K562 (cell line): ENCODE measurements around the gene STIM1. TPM values are rescaled to one million over a fixed set of nuclear protein-coding genes. Genes with fewer than 3 reads are reported as not detected.

Source experiments
- EP400 ChIP-seq: fragments of 450-650 bp; IDR thresholded peaks from 2 replicates; pipeline ENCODE4 v1.6.1; 2017; ENCODE audit warnings: antibody characterized with exemption, mild to moderate bottlenecking, moderate library complexity
- FOXP1 ChIP-seq: sonication (generic); formaldehyde crosslinking; IDR thresholded peaks from 2 replicates; pipeline ENCODE4 v1.8.0; 2022; ENCODE audit warnings: mild to moderate bottlenecking, missing genetic modification reagents
- HDAC6 ChIP-seq: IDR thresholded peaks from 2 replicates; pipeline ENCODE4 v1.6.1; 2012; ENCODE audit warnings: low read depth, mild to moderate bottlenecking, control low read depth, inconsistent platforms, low read length, moderate library complexity
- HMBOX1 ChIP-seq: sonication (generic); IDR thresholded peaks from 2 replicates; pipeline ENCODE4 v1.6.1; 2016
- L3MBTL2 ChIP-seq: fragments of 450-650 bp; IDR thresholded peaks from 2 replicates; pipeline ENCODE4 v1.6.1; 2016; ENCODE audit warnings: mild to moderate bottlenecking, moderate library complexity
- MTA3 ChIP-seq: fragments of 450-650 bp; formaldehyde crosslinking; IDR thresholded peaks from 2 replicates; pipeline ENCODE4 v1.6.1; 2017; ENCODE audit warnings: mild to moderate bottlenecking, borderline replicate concordance
- NRF1 ChIP-seq, 2 experiments: fragments of 450-650 bp; IDR thresholded peaks in 1 of 2; conservative IDR thresholded peaks in 1 of 2; 2 replicates each; pipeline ENCODE4 v1.6.1; 2014; ENCODE audit warnings: mild to moderate bottlenecking in 2 of 2
- PBX2 ChIP-seq, 2 experiments: IDR thresholded peaks in 1 of 2; conservative IDR thresholded peaks in 1 of 2; 2 replicates each; pipeline ENCODE4 v1.6.1; 2016; ENCODE audit warnings: low read depth in 2 of 2, mild to moderate bottlenecking in 1 of 2, missing compliant biosample characterization in 1 of 2, missing genetic modification characterization in 1 of 2, moderate library complexity in 1 of 2
- POLR2B ChIP-seq: fragments of 450-650 bp; IDR thresholded peaks from 2 replicates; pipeline ENCODE4 v1.6.1; 2018; ENCODE audit warnings: low read depth; ENCODE audit not compliant: partially characterized antibody
- RHOXF2B ChIP-seq: fragments of 250-450 bp; sonication (Bioruptor Pico); conservative IDR thresholded peaks from 2 replicates; pipeline ENCODE4 v1.5.1; 2021
- SAP30 ChIP-seq: fragments of 200-600 bp; sonication (generic); IDR thresholded peaks from 2 replicates; pipeline ENCODE4 v1.6.1; 2012; ENCODE audit warnings: borderline replicate concordance, low read depth, mild to moderate bottlenecking, moderate library complexity, low read length, control low read depth, inconsistent platforms; ENCODE audit not compliant: insufficient read depth, poor library complexity, severe bottlenecking
- TAF15 ChIP-seq: fragments of 200-400 bp; formaldehyde crosslinking; IDR thresholded peaks from 2 replicates; pipeline ENCODE4 v1.6.1; 2017; ENCODE audit warnings: mild to moderate bottlenecking, low read depth, low read length, moderate library complexity
- USF1 ChIP-seq: sonication (generic); formaldehyde crosslinking; IDR thresholded peaks from 2 replicates; pipeline ENCODE4 v1.9.0; 2022; ENCODE audit warnings: mild to moderate bottlenecking, missing genetic modification reagents
- ZBTB9 ChIP-seq: fragments of 450-650 bp; formaldehyde crosslinking; IDR thresholded peaks from 2 replicates; pipeline ENCODE4 v1.4.0; 2020; ENCODE audit warnings: mild to moderate bottlenecking, moderate library complexity
- ZFX ChIP-seq: sonication (generic); formaldehyde crosslinking; IDR thresholded peaks from 2 replicates; pipeline ENCODE4 v1.8.0; 2022; ENCODE audit warnings: mild to moderate bottlenecking, missing genetic modification reagents, moderate library complexity
- ZNF239 ChIP-seq: fragments of 250-450 bp; sonication (Bioruptor Pico); IDR thresholded peaks from 2 replicates; pipeline ENCODE4 v1.4.0; 2020; ENCODE audit warnings: mild to moderate bottlenecking
- ZNF398 ChIP-seq: fragments of 250-450 bp; sonication (Bioruptor Pico); IDR thresholded peaks from 2 replicates; pipeline ENCODE4 v1.8.0; 2021; ENCODE audit warnings: moderate library complexity, mild to moderate bottlenecking, inconsistent platforms
- ZNF408 ChIP-seq: fragments of 250-450 bp; sonication (Bioruptor Pico); IDR thresholded peaks from 2 replicates; pipeline ENCODE4 v1.4.0; 2020; ENCODE audit warnings: low read depth, mild to moderate bottlenecking, moderate library complexity
- polyA plus RNA-seq, 8 experiments: library from polyadenylated mRNA; depleted of rRNA in 4 of 8; stranded (reverse) in 5 of 8; unstranded in 3 of 8; fragments of >200 nt; fragmentation: Nextera tagmentation in 2 of 8; fragmentation: Illumina TruSeq in 1 of 8; extraction: Ambion mirVana in 2 of 8; extraction: Trizol in 1 of 8; gene quantifications; 2 replicates each; pipeline versions ENCODE4 v1.2.1 to v1.2.3, GENCODE V29; 2011 to 2014; ENCODE audit warnings: inconsistent platforms in 1 of 8, missing spikeins in 1 of 8
- total RNA-seq, 7 experiments: library from RNA; depleted of rRNA in 6 of 7; stranded (reverse); fragments of >200 nt in 6 of 7; fragmentation: Illumina TruSeq in 2 of 7; extraction: Trizol in 2 of 7; gene quantifications; 2 replicates each; pipeline versions ENCODE4 v1.2.1 to v1.2.3, GENCODE V29; 2011 to 2021; ENCODE audit warnings: low replicate concordance in 1 of 7

The STIM1 gene
- total and polyA plus RNA-seq, 9 of the 15 experiments (the other 6 are each of a cell fraction or from before 2014, with no cell fraction given): 7.7 to 50.5 (median 22.5) TPM

GRCh38 chr11:4094348-4095291, 239.2 kb downstream of the STIM1 start, which contains the start of gene RRM1 (continued):
- TF ChIP-seq ZBTB9 (CRISPR knock-in tag): 0 out of 2 replicates have a peak, but pooled peaks have one; percentile 18
- TF ChIP-seq RHOXF2B (CRISPR knock-in tag): no peak
- TF ChIP-seq ZNF239: no peak
- TF ChIP-seq FOXP1 (CRISPR knock-in tag): peak; percentile 89
- TF ChIP-seq ZNF408 (CRISPR knock-in tag): no peak
- peak; percentile 94 for TF ChIP-seq EP400
- TF ChIP-seq SAP30: peak; percentile 71
- TF ChIP-seq L3MBTL2: peak; percentile 76
- TF ChIP-seq ZFX (CRISPR knock-in tag): peak; percentile 96
- peak; percentile 79; the same call in 1 of the 2 replicates for TF ChIP-seq MTA3
- no peak for TF ChIP-seq ZNF398
- TF ChIP-seq HDAC6: no peak
- peak; percentile 77 for TF ChIP-seq POLR2B
- TF ChIP-seq TAF15: no peak
- TF ChIP-seq HMBOX1: peak; percentile 21; the same call in 1 of the 2 replicates
- TF ChIP-seq NRF1 (conservative IDR thresholded peaks at IDR 0.05 in 1 of 2, IDR thresholded peaks at IDR 0.05 in 1 of 2): peak; percentile 51 to 71
- peak; percentile 37; the same call in 1 of the 2 replicates for TF ChIP-seq USF1 (CRISPR knock-in tag)
- peak; percentile 71 for TF ChIP-seq PBX2 (CRISPR knock-in tag; IDR thresholded peaks at IDR 0.05; ENCODE audit: low read depth)
- TF ChIP-seq PBX2 (tag; conservative IDR thresholded peaks at IDR 0.05; ENCODE audit: low read depth): peak; percentile 65
